Mesangial cell (primary cell): ENCODE measurements around the gene C1orf116. TPM values are rescaled to one million over a fixed set of nuclear protein-coding genes. Genes with fewer than 3 reads are reported as not detected.

Experiments
- total RNA-seq: library from RNA; depleted of rRNA; stranded (reverse); fragments of >200 nt; gene quantifications from 2 replicates; pipeline ENCODE4 v1.2.3, GENCODE V29; 2015

C1orf116 gene
- total RNA-seq = 1.3 and 2.4 TPM in 2 replicates

DNA sequence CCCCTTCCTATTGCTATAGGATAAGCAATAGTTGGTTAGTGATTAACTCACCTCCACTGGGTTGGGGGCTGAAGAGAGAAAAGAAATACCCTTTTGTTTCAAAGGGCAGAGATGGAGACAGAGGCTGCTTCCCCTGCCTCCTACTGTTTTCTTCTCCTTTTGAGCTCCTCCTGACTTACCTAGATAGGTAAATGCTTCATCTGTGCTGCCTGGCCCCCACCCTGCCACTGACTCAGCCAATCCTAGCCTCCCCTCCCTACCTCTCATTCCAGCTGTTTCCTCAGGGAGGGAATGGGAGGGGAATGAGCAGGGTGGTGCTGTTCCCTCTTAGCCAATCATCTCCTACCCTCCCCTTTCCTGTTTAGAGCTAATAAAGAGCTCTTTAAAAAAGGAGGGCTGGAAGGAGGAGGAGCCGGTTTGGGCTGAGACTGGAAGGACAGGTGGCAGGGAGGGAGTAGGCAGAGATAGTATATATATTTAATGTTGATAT lies at the start of gene C1orf116:
Gene C1orf116, minus strand, starts transcription at position 229 of the 490 bp plus-strand sequence. CDS start 5,158 bp downstream, outside the sequence.

GRCh38 chr1:207052911-207053769 lies 20.6 kb upstream of the C1orf116 start, which contains the start of gene PFKFB2:
PFKFB2 (plus strand) TSS chr1:207053275; CDS start chr1:207054718, 1,443 bp downstream.

GRCh38 chr1:207051191-207051943 lies 18.8 kb upstream of the C1orf116 start, which contains the start of gene YOD1:
YOD1 (minus strand) TSS chr1:207051208; CDS start chr1:207051030, 178 bp downstream.

GRCh38 chr1:206970446-206970845 lies 62.1 kb downstream of the C1orf116 start, which contains the start of gene FCAMR:
FCAMR (minus strand) TSS chr1:206970460; CDS start chr1:206970125, 335 bp downstream.

Other genes with a start within 250 kb of the C1orf116 start
- gene IL20, start 167.1 kb downstream of the C1orf116 start, total RNA-seq = not detected in 2 replicates
- not detected in 2 replicates for gene IL24, start 135.3 kb downstream of the C1orf116 start, total RNA-seq
- gene FCMR, start 110.8 kb downstream of the C1orf116 start, total RNA-seq = not detected in 2 replicates
- gene PIGR, start 86.3 kb downstream of the C1orf116 start, total RNA-seq = under 0.01 TPM in 2 replicates
- gene FCAMR, start 62.3 kb downstream of the C1orf116 start, total RNA-seq = not detected in 2 replicates
- gene YOD1, start 18.5 kb upstream of the C1orf116 start, total RNA-seq = 4.1 and 4.6 TPM in 2 replicates
- gene PFKFB2, start 20.5 kb upstream of the C1orf116 start, total RNA-seq = 2.6 and 7.2 TPM in 2 replicates
- not detected in 2 replicates for gene C4BPB, start 56.1 kb upstream of the C1orf116 start, total RNA-seq
- gene C4BPA, start 71.5 kb upstream of the C1orf116 start, total RNA-seq = under 0.01 TPM in 1 of 2 replicates, not detected in the other